ENCODE results near the gene C15orf40.

Gene C15orf40

GRCh38 chr15:82977076-82977475, 34.4 kb downstream of the C15orf40 start:
- H3K4me1 Mint-ChIP-seq: no peaks in the 10 kb centered on the region
- H3K27me3 Mint-ChIP-seq (ENCODE audit: low read depth): no peaks in the 10 kb centered on the region
- H3K4me3 Mint-ChIP-seq: no peak overlapping the region
- H3K9me3 Mint-ChIP-seq: no peaks in the 10 kb centered on the region
- no peak overlapping the region for H3K27ac Mint-ChIP-seq
- H3K36me3 Mint-ChIP-seq (ENCODE audit: low read depth): peaks cover 9% of the 10 kb centered on the region
- TF ChIP-seq CTCF (IDR thresholded peaks at IDR 0.05; ENCODE audit: unreplicated experiment in 3 of 3): no peak

- Mint-ChIP-seq H3K9me3 (no peaks in the 10 kb centered on the region), H3K4me3 (no peak overlapping the region), H3K27me3 (ENCODE audit: low read depth) (no peaks in the 10 kb centered on the region), H3K27ac (no peak overlapping the region), H3K36me3 (ENCODE audit: low read depth) (peaks cover 4% of the 10 kb centered on the region), H3K4me1 (peaks cover 16% of the 10 kb centered on the region)
- no peak for TF ChIP-seq CTCF (IDR thresholded peaks at IDR 0.05; ENCODE audit: unreplicated experiment in 3 of 3)
Measured at GRCh38 chr15:82972990-82973389, 38.4 kb downstream of the C15orf40 start.

GRCh38 chr15:82971218-82971984, 40.0 kb downstream of the C15orf40 start:
- Mint-ChIP-seq H3K27me3 (ENCODE audit: low read depth) (no peaks in the 10 kb centered on the region), H3K9me3 (no peaks in the 10 kb centered on the region), H3K4me3 (no peak overlapping the region), H3K27ac (peak overlapping the region in 1 of 3 experiments; percentile 3), H3K36me3 (ENCODE audit: low read depth) (no peaks in the 10 kb centered on the region), H3K4me1 (peaks cover 16% of the 10 kb centered on the region)
- no peak for TF ChIP-seq CTCF (IDR thresholded peaks at IDR 0.05; ENCODE audit: unreplicated experiment in 3 of 3)

GRCh38 chr15:82970696-82971095, 40.7 kb downstream of the C15orf40 start:
- Mint-ChIP-seq H3K4me1 (peaks cover 16% of the 10 kb centered on the region), H3K4me3 (no peak overlapping the region)

GRCh38 chr15:82970078-82970686, 41.3 kb downstream of the C15orf40 start:
- Mint-ChIP-seq H3K4me3 (no peak overlapping the region), H3K9me3 (no peaks in the 10 kb centered on the region), H3K4me1 (peaks cover 16% of the 10 kb centered on the region), H3K36me3 (ENCODE audit: low read depth) (no peaks in the 10 kb centered on the region), H3K27me3 (ENCODE audit: low read depth) (no peaks in the 10 kb centered on the region), H3K27ac (no peak overlapping the region)
- no peak for TF ChIP-seq CTCF (IDR thresholded peaks at IDR 0.05; ENCODE audit: unreplicated experiment in 3 of 3)

More at GRCh38 chr15:82970696-82971095, 40.7 kb downstream of the C15orf40 start:
- Mint-ChIP-seq H3K9me3 (no peaks in the 10 kb centered on the region), H3K36me3 (ENCODE audit: low read depth) (no peaks in the 10 kb centered on the region), H3K27me3 (ENCODE audit: low read depth) (no peaks in the 10 kb centered on the region), H3K27ac (no peak overlapping the region)
- no peak for TF ChIP-seq CTCF (IDR thresholded peaks at IDR 0.05; ENCODE audit: unreplicated experiment in 3 of 3)
